ENCODE measurements around the gene LYST.

GRCh38 chr1:235779770-235780169, 86.9 kb downstream of the LYST start:
- TF ChIP-seq, protein P1, sequence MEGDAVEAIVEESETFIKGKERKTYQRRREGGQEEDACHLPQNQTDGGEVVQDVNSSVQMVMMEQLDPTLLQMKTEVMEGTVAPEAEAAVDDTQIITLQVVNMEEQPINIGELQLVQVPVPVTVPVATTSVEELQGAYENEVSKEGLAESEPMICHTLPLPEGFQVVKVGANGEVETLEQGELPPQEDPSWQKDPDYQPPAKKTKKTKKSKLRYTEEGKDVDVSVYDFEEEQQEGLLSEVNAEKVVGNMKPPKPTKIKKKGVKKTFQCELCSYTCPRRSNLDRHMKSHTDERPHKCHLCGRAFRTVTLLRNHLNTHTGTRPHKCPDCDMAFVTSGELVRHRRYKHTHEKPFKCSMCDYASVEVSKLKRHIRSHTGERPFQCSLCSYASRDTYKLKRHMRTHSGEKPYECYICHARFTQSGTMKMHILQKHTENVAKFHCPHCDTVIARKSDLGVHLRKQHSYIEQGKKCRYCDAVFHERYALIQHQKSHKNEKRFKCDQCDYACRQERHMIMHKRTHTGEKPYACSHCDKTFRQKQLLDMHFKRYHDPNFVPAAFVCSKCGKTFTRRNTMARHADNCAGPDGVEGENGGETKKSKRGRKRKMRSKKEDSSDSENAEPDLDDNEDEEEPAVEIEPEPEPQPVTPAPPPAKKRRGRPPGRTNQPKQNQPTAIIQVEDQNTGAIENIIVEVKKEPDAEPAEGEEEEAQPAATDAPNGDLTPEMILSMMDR (IDR thresholded peaks at IDR 0.05): no peak
- no peak for TF ChIP-seq POLR2A (IDR thresholded peaks at IDR 0.05)

All from tibial nerve (tissue), 3 donors.